Ovary (tissue), 3 donors: Measurements from ENCODE around the gene LTO1.

Experiments used
- POLR2A ChIP-seq: fragments of 450-650 bp; IDR thresholded peaks from one replicate; pipeline ENCODE4 v1.6.1; 2017; ENCODE audit warnings: antibody characterized with exemption, mild to moderate bottlenecking, moderate library complexity
- TF ChIP-seq, protein P1 (sequence below), 3 donors: fragments of 450-650 bp in 2 of 3; fragments of 200-600 bp in 1 of 3; IDR thresholded peaks; one replicate each; pipeline versions ENCODE4 v1.5.1 to v1.8.0; 2016 to 2022; ENCODE audit warnings: antibody characterized with exemption in 3 of 3, mild to moderate bottlenecking in 1 of 3
- donor health status: DM: no; HTN: no; CAD: no.

DNA sequence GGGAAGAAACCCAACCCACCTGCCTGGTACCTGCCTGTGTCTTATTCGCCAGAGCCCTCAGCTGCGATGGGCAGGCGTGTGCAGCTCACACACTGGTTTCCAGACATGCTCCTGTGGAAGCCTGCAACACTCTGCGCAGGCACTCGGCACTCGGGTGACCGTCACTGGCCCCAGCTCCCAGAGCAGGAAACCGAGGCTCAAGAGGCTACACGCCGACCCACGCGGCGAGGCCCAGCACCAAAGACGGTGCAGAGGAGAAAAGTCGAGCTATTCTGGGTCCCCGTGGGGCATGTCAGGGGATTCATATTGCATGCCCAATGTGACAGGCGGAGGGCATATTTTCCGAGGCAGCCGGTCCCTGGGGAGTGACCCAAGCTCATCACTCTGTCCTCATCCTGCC is 40.3 kb upstream of the LTO1 start:
- TF ChIP-seq, protein P1, sequence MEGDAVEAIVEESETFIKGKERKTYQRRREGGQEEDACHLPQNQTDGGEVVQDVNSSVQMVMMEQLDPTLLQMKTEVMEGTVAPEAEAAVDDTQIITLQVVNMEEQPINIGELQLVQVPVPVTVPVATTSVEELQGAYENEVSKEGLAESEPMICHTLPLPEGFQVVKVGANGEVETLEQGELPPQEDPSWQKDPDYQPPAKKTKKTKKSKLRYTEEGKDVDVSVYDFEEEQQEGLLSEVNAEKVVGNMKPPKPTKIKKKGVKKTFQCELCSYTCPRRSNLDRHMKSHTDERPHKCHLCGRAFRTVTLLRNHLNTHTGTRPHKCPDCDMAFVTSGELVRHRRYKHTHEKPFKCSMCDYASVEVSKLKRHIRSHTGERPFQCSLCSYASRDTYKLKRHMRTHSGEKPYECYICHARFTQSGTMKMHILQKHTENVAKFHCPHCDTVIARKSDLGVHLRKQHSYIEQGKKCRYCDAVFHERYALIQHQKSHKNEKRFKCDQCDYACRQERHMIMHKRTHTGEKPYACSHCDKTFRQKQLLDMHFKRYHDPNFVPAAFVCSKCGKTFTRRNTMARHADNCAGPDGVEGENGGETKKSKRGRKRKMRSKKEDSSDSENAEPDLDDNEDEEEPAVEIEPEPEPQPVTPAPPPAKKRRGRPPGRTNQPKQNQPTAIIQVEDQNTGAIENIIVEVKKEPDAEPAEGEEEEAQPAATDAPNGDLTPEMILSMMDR (IDR thresholded peaks at IDR 0.05): no peak
- TF ChIP-seq POLR2A: no peak
